Thymus (tissue), 11 donors: ENCODE results near the gene NPTN. TPM values are rescaled to one million over a fixed set of nuclear protein-coding genes. Genes with fewer than 3 reads are reported as not detected.
"Not testable (repeated sequence)": the region's sequence is repeated elsewhere in the genome, so short reads cannot be mapped to it uniquely, and the experiment has no call there.

Experiments used
- DNase-seq, 9 donors: peaks; one replicate each; pipeline ENCODE4 v3.0.0-alpha.2; 2013; ENCODE audit warnings: low spot score in 9 of 9, low read depth in 6 of 9, missing footprints in 1 of 9
- H3K27ac ChIP-seq, 2 donors: one replicate each; pipeline ENCODE4 v1.5.1; 2013; ENCODE audit warnings: control low read depth in 1 of 2, low read depth in 1 of 2, low read length in 1 of 2, mild to moderate bottlenecking in 1 of 2, moderate library complexity in 1 of 2
- H3K27me3 ChIP-seq, 2 donors: one replicate each; pipeline ENCODE4 v1.5.1; 2013; ENCODE audit warnings: low read length in 1 of 2; ENCODE audit not compliant: control insufficient read depth in 2 of 2, insufficient read depth in 1 of 2
- H3K36me3 ChIP-seq, 2 donors: one replicate each; pipeline ENCODE4 v1.5.1; 2013; ENCODE audit warnings: low read length in 1 of 2, mild to moderate bottlenecking in 1 of 2, moderate library complexity in 1 of 2; ENCODE audit not compliant: control insufficient read depth in 2 of 2, insufficient read depth in 2 of 2
- H3K4me1 ChIP-seq, 2 donors: one replicate each; pipeline ENCODE4 v1.5.1; 2013; ENCODE audit warnings: low read length in 2 of 2; ENCODE audit not compliant: control insufficient read depth in 2 of 2, insufficient read depth in 2 of 2
- H3K4me3 ChIP-seq, 2 donors: one replicate each; pipeline ENCODE4 v1.5.1; 2013; ENCODE audit warnings: low read length in 2 of 2, control low read depth in 1 of 2, mild to moderate bottlenecking in 1 of 2
- H3K9me3 ChIP-seq, 2 donors: one replicate each; pipeline ENCODE4 v1.5.1; 2013; ENCODE audit warnings: low read length in 1 of 2, mild to moderate bottlenecking in 1 of 2; ENCODE audit not compliant: control insufficient read depth in 2 of 2, insufficient read depth in 1 of 2
- WGBS: extraction: QIAGEN DNeasy Blood & Tissue Kit; methylation state at CpG from one replicate; pipeline ENCODE4 v1.1.7; 2013; 5-methylcytosine and 5-hydroxymethylcytosine counted together
- polyA plus RNA-seq: library from polyadenylated mRNA; stranded (reverse); fragments of 200-250 nt; gene quantifications from one replicate; pipeline ENCODE4 v1.2.3, GENCODE V29; 2013
- total RNA-seq: library from RNA; stranded (reverse); fragments of 120-200 nt; gene quantifications from one replicate; pipeline ENCODE4 v1.2.4, GENCODE V29; 2013
- donor health status: healthy.

NPTN gene
- total and polyA plus RNA-seq, 2 donors = 39.9 to 45.9 TPM

- 98% methylated on average over 1 of the region's 1 CpG for WGBS
- no peaks in the 10 kb centered on the region for H3K4me1 ChIP-seq
- DNase-seq = no peak
- H3K27ac ChIP-seq = no peak overlapping the region
- H3K4me3 ChIP-seq = no peak overlapping the region
- peaks cover 18 to 28% of the 10 kb centered on the region in 2 donors for H3K36me3 ChIP-seq
- H3K27me3 ChIP-seq = no peaks in the 10 kb centered on the region
- no peaks in the 10 kb centered on the region for H3K9me3 ChIP-seq
These were observed 43.4 kb downstream of the NPTN start for GRCh38 chr15:73589766-73590165.

- Histone ChIP-seq H3K4me3 (no peak overlapping the region), H3K27me3 (no peaks in the 10 kb centered on the region), H3K9me3 (no peaks in the 10 kb centered on the region), H3K27ac (no peak overlapping the region), H3K4me1 (no peaks in the 10 kb centered on the region), H3K36me3 (peaks cover 32 to 47% of the 10 kb centered on the region in 2 donors)
- 89% methylated on average over 5 of the region's 5 CpGs for WGBS
- no peak for DNase-seq
These were observed 47.1 kb downstream of the NPTN start for GRCh38 chr15:73585871-73586654.

GRCh38 chr15:73584699-73585420, 48.3 kb downstream of the NPTN start:
- Histone ChIP-seq H3K27me3 (no peaks in the 10 kb centered on the region), H3K9me3 (no peaks in the 10 kb centered on the region), H3K4me3 (no peak overlapping the region), H3K27ac (no peak overlapping the region), H3K4me1 (no peaks in the 10 kb centered on the region), H3K36me3 (peaks cover 32 to 47% of the 10 kb centered on the region in 2 donors)
- 89% methylated on average over 5 of the region's 5 CpGs for whole genome bisulfite sequencing
- DNase-seq = no peak

- DNase-seq = no peak
- Histone ChIP-seq H3K27ac (no peak overlapping the region), H3K36me3 (peaks cover 32 to 41% of the 10 kb centered on the region in 2 donors), H3K4me3 (no peak overlapping the region), H3K9me3 (no peaks in the 10 kb centered on the region), H3K27me3 (no peaks in the 10 kb centered on the region), H3K4me1 (no peaks in the 10 kb centered on the region)
- WGBS = over 99% methylated on average over 3 of the region's 3 CpGs
These were observed 49.6 kb downstream of the NPTN start for GRCh38 chr15:73583544-73583943.

- Histone ChIP-seq H3K27ac (no peak overlapping the region), H3K27me3 (no peaks in the 10 kb centered on the region), H3K4me3 (no peak overlapping the region), H3K4me1 (no peaks in the 10 kb centered on the region), H3K9me3 (no peaks in the 10 kb centered on the region), H3K36me3 (peaks cover 32 to 41% of the 10 kb centered on the region in 2 donors)
- DNase-seq = no peak
- WGBS = 97% methylated on average over 6 of the region's 6 CpGs
These were observed 50.3 kb downstream of the NPTN start for GRCh38 chr15:73582851-73583379.

GRCh38 chr15:73578026-73578425, 55.2 kb downstream of the NPTN start:
- WGBS = over 99% methylated on average over 2 of the region's 2 CpGs

GRCh38 chr15:73577593-73577992, 55.6 kb downstream of the NPTN start:
- not testable (repeated sequence) for H3K9me3 ChIP-seq, H3K27me3 ChIP-seq, H3K4me1 ChIP-seq, H3K4me3 ChIP-seq, DNase-seq, H3K27ac ChIP-seq
- peaks cover 22 to 23% of the 10 kb centered on the region in 2 donors for H3K36me3 ChIP-seq

More at GRCh38 chr15:73578026-73578425, 55.2 kb downstream of the NPTN start:
- Histone ChIP-seq H3K27ac (no peak overlapping the region), H3K36me3 (peaks cover 20 to 23% of the 10 kb centered on the region in 2 donors), H3K4me3 (no peak overlapping the region), H3K4me1 (no peaks in the 10 kb centered on the region), H3K27me3 (no peaks in the 10 kb centered on the region), H3K9me3 (no peaks in the 10 kb centered on the region)
- DNase-seq = no peak

- Histone ChIP-seq H3K27me3 (no peaks in the 10 kb centered on the region), H3K27ac (no peak overlapping the region), H3K4me1 (no peaks in the 10 kb centered on the region), H3K9me3 (no peaks in the 10 kb centered on the region), H3K4me3 (no peak overlapping the region), H3K36me3 (peaks cover 24 to 30% of the 10 kb centered on the region in 2 donors)
- no peak for DNase-seq
- WGBS = 87% methylated on average over 3 of the region's 3 CpGs
These were observed 57.4 kb downstream of the NPTN start for GRCh38 chr15:73575636-73576247.

- peaks cover 43 to 51% of the 10 kb centered on the region in 2 donors for H3K36me3 ChIP-seq
- H3K9me3 ChIP-seq = no peaks in the 10 kb centered on the region
- no peak for DNase-seq
- 92% methylated on average over 9 of the region's 9 CpGs for WGBS
- H3K27me3 ChIP-seq = no peaks in the 10 kb centered on the region
- H3K4me3 ChIP-seq = no peak overlapping the region
- H3K27ac ChIP-seq = no peak overlapping the region
- H3K4me1 ChIP-seq = no peaks in the 10 kb centered on the region
These were observed 59.6 kb downstream of the NPTN start for GRCh38 chr15:73573572-73573971.
